Glutamatergic neuron (in vitro differentiated cells): ENCODE results near the gene GARNL3. TPM values are rescaled to one million over a fixed set of nuclear protein-coding genes. Genes with fewer than 3 reads are reported as not detected.
A peak's percentile ranks its signal among the peaks of the same experiment; 100 is the strongest.

Source experiments
- DNase-seq: peaks from one replicate; pipeline ENCODE4 v3.0.0; 2022
- H3K27ac Mint-ChIP-seq: one replicate; pipeline ENCODE4 v1.8.0; 2020; ENCODE audit warnings: mild to moderate bottlenecking, mixed read lengths, inconsistent platforms; ENCODE audit not compliant: unreplicated experiment
- H3K27me3 Mint-ChIP-seq: one replicate; pipeline ENCODE4 v1.8.0; 2020; ENCODE audit warnings: mild to moderate bottlenecking, moderate library complexity, mixed read lengths, inconsistent platforms; ENCODE audit not compliant: unreplicated experiment
- H3K36me3 Mint-ChIP-seq: one replicate; pipeline ENCODE4 v1.8.0; 2020; ENCODE audit warnings: mild to moderate bottlenecking, mixed read lengths, inconsistent platforms; ENCODE audit not compliant: unreplicated experiment
- H3K4me1 Mint-ChIP-seq: one replicate; pipeline ENCODE4 v1.8.0; 2020; ENCODE audit warnings: mild to moderate bottlenecking, low read depth, mixed read lengths, inconsistent platforms; ENCODE audit not compliant: unreplicated experiment
- H3K4me3 Mint-ChIP-seq: one replicate; pipeline ENCODE4 v1.8.0; 2020; ENCODE audit warnings: mild to moderate bottlenecking, mixed read lengths, inconsistent platforms; ENCODE audit not compliant: unreplicated experiment
- H3K9me3 Mint-ChIP-seq: one replicate; pipeline ENCODE4 v1.8.0; 2020; ENCODE audit warnings: mild to moderate bottlenecking, moderate library complexity, mixed read lengths, inconsistent platforms; ENCODE audit not compliant: unreplicated experiment
- total RNA-seq: library from RNA; stranded (reverse); fragmentation: NEBNext Ultra II Directional; extraction: Animal tissue kit (Norgen Biotek cat#: 25700); gene quantifications from one replicate; pipeline ENCODE4 v1.2.1, GENCODE V29; 2021; ENCODE audit not compliant: unreplicated experiment
- TF ChIP-seq, protein P1 (sequence below): fragments of 200-600 bp; sonication (generic); IDR thresholded peaks from one replicate; pipeline ENCODE4 v1.5.0; 2021; ENCODE audit not compliant: partially characterized antibody, unreplicated experiment

Gene GARNL3
- total RNA-seq, 1 donor from 2014 or later, result 14.7 TPM

GRCh38 chr9:127278372-127278771 is 13.8 kb downstream of the GARNL3 start:
- no peak overlapping the region for H3K27ac Mint-ChIP-seq

GRCh38 chr9:127279717-127280285 is 15.2 kb downstream of the GARNL3 start:
- H3K4me3 Mint-ChIP-seq, result no peak overlapping the region
- H3K27ac Mint-ChIP-seq, result no peak overlapping the region
- no peaks in the 10 kb centered on the region for H3K36me3 Mint-ChIP-seq
- H3K9me3 Mint-ChIP-seq, result no peaks in the 10 kb centered on the region
- DNase-seq, result no peak
- TF ChIP-seq, protein P1, sequence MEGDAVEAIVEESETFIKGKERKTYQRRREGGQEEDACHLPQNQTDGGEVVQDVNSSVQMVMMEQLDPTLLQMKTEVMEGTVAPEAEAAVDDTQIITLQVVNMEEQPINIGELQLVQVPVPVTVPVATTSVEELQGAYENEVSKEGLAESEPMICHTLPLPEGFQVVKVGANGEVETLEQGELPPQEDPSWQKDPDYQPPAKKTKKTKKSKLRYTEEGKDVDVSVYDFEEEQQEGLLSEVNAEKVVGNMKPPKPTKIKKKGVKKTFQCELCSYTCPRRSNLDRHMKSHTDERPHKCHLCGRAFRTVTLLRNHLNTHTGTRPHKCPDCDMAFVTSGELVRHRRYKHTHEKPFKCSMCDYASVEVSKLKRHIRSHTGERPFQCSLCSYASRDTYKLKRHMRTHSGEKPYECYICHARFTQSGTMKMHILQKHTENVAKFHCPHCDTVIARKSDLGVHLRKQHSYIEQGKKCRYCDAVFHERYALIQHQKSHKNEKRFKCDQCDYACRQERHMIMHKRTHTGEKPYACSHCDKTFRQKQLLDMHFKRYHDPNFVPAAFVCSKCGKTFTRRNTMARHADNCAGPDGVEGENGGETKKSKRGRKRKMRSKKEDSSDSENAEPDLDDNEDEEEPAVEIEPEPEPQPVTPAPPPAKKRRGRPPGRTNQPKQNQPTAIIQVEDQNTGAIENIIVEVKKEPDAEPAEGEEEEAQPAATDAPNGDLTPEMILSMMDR, result no peak
- H3K27me3 Mint-ChIP-seq, result no peaks in the 10 kb centered on the region
- H3K4me1 Mint-ChIP-seq, result no peaks in the 10 kb centered on the region

More at GRCh38 chr9:127278372-127278771, 13.8 kb downstream of the GARNL3 start:
- Mint-ChIP-seq H3K4me3 (no peak overlapping the region), H3K9me3 (no peaks in the 10 kb centered on the region), H3K4me1 (no peaks in the 10 kb centered on the region), H3K36me3 (no peaks in the 10 kb centered on the region), H3K27me3 (no peaks in the 10 kb centered on the region)
- TF ChIP-seq, protein P1, result no peak
- DNase-seq, result no peak

DNA sequence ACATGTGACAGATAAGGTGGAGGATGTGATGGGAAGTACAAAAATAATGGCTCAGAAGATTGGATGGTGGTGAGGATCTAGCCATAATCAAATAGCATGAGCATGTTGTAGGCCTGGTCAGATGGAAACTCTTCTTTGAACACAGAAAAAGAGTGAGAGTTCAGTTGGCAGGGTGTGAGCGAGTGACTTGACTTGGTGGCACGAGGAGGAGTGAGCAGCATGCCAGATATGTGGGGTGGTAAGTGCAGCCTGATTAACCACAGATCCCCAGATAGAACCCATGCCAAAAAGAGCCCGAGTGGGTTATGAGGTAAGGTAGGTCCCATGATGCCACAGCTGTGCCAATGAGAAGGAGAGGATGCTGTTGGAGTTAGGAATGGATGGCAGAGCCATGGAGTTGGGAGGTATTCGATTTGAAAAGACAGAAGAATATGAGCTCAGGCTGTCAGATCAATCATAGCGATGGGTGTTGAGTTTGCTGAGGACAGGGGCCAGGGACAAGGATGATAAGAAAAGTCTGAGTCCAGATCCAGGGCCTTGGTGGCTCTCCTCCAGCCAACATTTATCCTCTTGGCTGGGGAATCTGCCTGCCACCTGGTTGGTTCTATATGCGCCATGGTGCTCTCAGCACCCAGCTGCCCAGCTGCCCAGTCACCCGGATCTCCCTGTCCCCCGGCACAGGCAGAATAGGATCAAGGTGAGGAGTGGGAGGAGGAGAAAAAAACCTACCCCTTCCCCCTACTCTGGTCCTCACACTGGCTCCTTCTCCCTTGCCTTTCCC is 16.5 kb downstream of the GARNL3 start:
- no peak for DNase-seq
- Mint-ChIP-seq H3K4me1 (no peaks in the 10 kb centered on the region), H3K27me3 (no peaks in the 10 kb centered on the region), H3K4me3 (no peak overlapping the region), H3K36me3 (no peaks in the 10 kb centered on the region), H3K27ac (peak overlapping the region; percentile 1), H3K9me3 (no peaks in the 10 kb centered on the region)
- TF ChIP-seq, protein P1, result no peak

DNA sequence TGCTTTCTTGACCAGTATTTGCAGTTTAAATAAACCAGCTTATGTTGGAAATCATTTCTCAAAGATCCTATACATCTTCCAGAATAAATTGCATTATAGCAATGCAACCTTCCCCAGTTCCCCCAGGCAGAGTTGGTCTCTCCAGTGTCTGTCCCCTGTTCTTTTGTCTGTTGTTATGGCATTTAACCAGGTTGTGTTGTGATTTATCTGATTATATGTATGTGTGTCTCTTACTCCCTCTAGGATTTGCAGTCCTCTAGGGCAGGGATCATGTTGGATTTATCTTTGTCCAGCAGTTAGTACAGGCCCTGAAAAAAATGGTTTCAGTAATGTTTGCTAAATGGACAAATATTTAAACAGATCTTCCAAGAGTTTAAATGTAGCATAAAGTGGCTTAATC is 17.3 kb downstream of the GARNL3 start:
- DNase-seq, result no peak
- no peaks in the 10 kb centered on the region for H3K4me1 Mint-ChIP-seq
- H3K4me3 Mint-ChIP-seq, result no peak overlapping the region
- H3K36me3 Mint-ChIP-seq, result no peaks in the 10 kb centered on the region
- no peak overlapping the region for H3K27ac Mint-ChIP-seq
- no peaks in the 10 kb centered on the region for H3K9me3 Mint-ChIP-seq
- TF ChIP-seq, protein P1, result no peak
- no peaks in the 10 kb centered on the region for H3K27me3 Mint-ChIP-seq

GRCh38 chr9:127282611-127283010 is 18.0 kb downstream of the GARNL3 start:
- no peaks in the 10 kb centered on the region for H3K9me3 Mint-ChIP-seq
- H3K27ac Mint-ChIP-seq, result no peak overlapping the region
- H3K4me3 Mint-ChIP-seq, result no peak overlapping the region
- H3K36me3 Mint-ChIP-seq, result no peaks in the 10 kb centered on the region
- H3K27me3 Mint-ChIP-seq, result no peaks in the 10 kb centered on the region
- TF ChIP-seq, protein P1, result no peak
- no peaks in the 10 kb centered on the region for H3K4me1 Mint-ChIP-seq
- DNase-seq, result no peak
